Spleen (tissue), 11 donors: Measurements from ENCODE around the gene SP6. TPM values are rescaled to one million over a fixed set of nuclear protein-coding genes. Genes with fewer than 3 reads are reported as not detected.
A peak's percentile ranks its signal among the peaks of the same experiment; 100 is the strongest.

ENCODE experiments used
- DNase-seq: peaks from one replicate; pipeline ENCODE4 v3.0.0-alpha.2; 2020
- H3K27ac ChIP-seq, 8 donors: fragments of 200-600 bp; sonication (generic) in 7 of 8; 1 replicate in 4 of 8; 2 replicates in 4 of 8; pipeline versions ENCODE4 v1.5.0 to v1.8.0; 2016 to 2021; ENCODE audit warnings: inconsistent platforms in 4 of 8, mild to moderate bottlenecking in 4 of 8, moderate library complexity in 1 of 8
- H3K27me3 ChIP-seq, 7 donors: fragments of 200-600 bp; sonication (generic) in 6 of 7; replicated peaks in 1 of 7; 1 replicate in 4 of 7; 2 replicates in 3 of 7; pipeline versions ENCODE4 v1.5.0 to v1.8.0; 2016 to 2021; ENCODE audit warnings: inconsistent platforms in 3 of 7, mild to moderate bottlenecking in 1 of 7
- H3K36me3 ChIP-seq, 6 donors: fragments of 200-600 bp; sonication (generic) in 5 of 6; 1 replicate in 4 of 6; 2 replicates in 2 of 6; pipeline versions ENCODE4 v1.5.0 to v1.8.0; 2016 to 2021; ENCODE audit warnings: inconsistent platforms in 2 of 6
- H3K4me1 ChIP-seq, 6 donors: fragments of 200-600 bp; sonication (generic) in 5 of 6; 1 replicate in 3 of 6; 2 replicates in 3 of 6; pipeline versions ENCODE4 v1.5.0 to v1.8.0; 2016 to 2021; ENCODE audit warnings: inconsistent platforms in 3 of 6
- H3K4me3 ChIP-seq, 8 donors: fragments of 200-600 bp; sonication (generic) in 7 of 8; 1 replicate in 4 of 8; 2 replicates in 4 of 8; pipeline versions ENCODE4 v1.5.0 to v1.8.0; 2016 to 2021; ENCODE audit warnings: inconsistent platforms in 4 of 8, mild to moderate bottlenecking in 4 of 8, moderate library complexity in 2 of 8
- H3K9me3 ChIP-seq, 8 donors: fragments of 200-600 bp; sonication (generic) in 7 of 8; 1 replicate in 4 of 8; 2 replicates in 4 of 8; pipeline versions ENCODE4 v1.5.0 to v1.8.0; 2016 to 2021; ENCODE audit warnings: inconsistent platforms in 4 of 8
- POLR2A ChIP-seq, 3 donors: fragments of 450-650 bp; IDR thresholded peaks; one replicate each; pipeline ENCODE4 v1.5.1; 2017; ENCODE audit warnings: antibody characterized with exemption in 3 of 3, mild to moderate bottlenecking in 1 of 3
- POLR2AphosphoS5 ChIP-seq, 3 donors: sonication (generic); formaldehyde crosslinking; IDR thresholded peaks; one replicate each; pipeline ENCODE4 v1.5.1; 2017; ENCODE audit warnings: antibody characterized with exemption in 3 of 3
- WGBS, 5 donors: extraction: QIAGEN DNeasy Blood & Tissue Kit in 3 of 5; methylation state at CpG; one replicate each; pipeline versions ENCODE4 v1.1.5 to v1.1.7; 2013 to 2018; 5-methylcytosine and 5-hydroxymethylcytosine counted together
- intact Hi-C: fragments of 100-400 bp; cut with DNase I; formaldehyde crosslinking; loops from one replicate; pipeline ENCODE4 v1.15.0; 2023; ENCODE audit warnings: low total_unique reads
- polyA plus RNA-seq, 3 donors: library from polyadenylated mRNA; stranded (reverse); fragments of 200-250 nt; gene quantifications; one replicate each; pipeline ENCODE4 v1.2.1, GENCODE V29; 2013
- total RNA-seq, 7 donors: library from RNA; depleted of rRNA in 3 of 7; stranded (reverse); fragments of >200 nt in 3 of 7; fragmentation: NEBNext Ultra II Directional in 4 of 7; extraction: Animal tissue kit (Norgen Biotek cat#: 25700) in 4 of 7; gene quantifications; one replicate each; pipeline versions ENCODE4 v1.1.0 to v1.2.1, GENCODE V29; 2016 to 2021
- TF ChIP-seq, protein P1 (sequence below), 11 experiments: fragments of 200-600 bp in 7 of 11; fragments of 450-650 bp in 4 of 11; sonication (generic) in 4 of 11; IDR thresholded peaks in 8 of 11; conservative IDR thresholded peaks in 3 of 11; 1 replicate in 7 of 11; 2 replicates in 4 of 11; pipeline versions ENCODE4 v1.4.0 to v1.8.0; 2016 to 2021; ENCODE audit warnings: antibody characterized with exemption in 11 of 11, inconsistent platforms in 4 of 11, mild to moderate bottlenecking in 1 of 11
- donor health status: healthy with polysubstance abuse.
- donor health status: DM: no; HTN: no; CAD: no; lungs with moderate emphysema.
- donor health status: DM: no; HTN: no; CAD: no.
- donor health status: Bipolar disorder and iron deficiency.
- donor health status: healthy.
- donor health status: DM: no; HTN: no; CAD: no.
- donor health status: DM: yes; HTN: yes; CAD: no.

SP6 gene
- total and polyA plus RNA-seq, 10 donors, result 0.11 to 3.0 (median 1.1) TPM

DNA sequence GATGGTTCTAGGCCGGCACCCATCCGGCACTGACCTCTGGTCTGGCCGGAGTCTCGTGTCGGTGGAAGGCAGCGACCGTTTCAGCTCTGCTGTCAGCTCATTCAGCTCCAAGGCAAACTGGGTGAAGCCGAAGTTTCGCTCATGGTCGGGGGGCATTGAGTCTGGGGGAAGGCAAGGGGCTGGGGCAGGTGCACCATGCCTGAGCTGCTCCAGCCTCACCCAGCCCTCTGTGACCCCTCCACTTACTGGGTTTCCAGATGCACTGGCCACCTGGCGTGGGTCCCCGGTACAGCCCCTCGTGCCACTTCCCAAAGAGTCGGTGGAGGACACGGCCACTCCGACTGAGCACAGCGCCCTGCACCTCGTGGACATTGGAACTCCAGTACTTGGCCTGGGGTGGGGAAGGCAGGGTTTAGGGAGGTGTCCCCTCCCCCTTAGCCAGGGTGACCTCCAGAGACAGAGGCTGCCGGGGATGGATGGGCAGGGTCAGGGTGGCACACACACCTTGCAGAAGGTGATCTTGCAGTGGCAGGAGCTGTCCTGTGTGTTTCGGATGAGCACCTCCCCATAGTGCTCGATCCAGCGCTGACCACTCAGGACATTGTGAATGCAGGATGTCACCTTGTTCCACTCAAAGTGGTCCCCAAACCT lies 42.0 kb downstream of the SP6 start:
- peaks cover 0 to 80% (median 69%) of the 10 kb centered on the region in 6 donors for H3K36me3 ChIP-seq
- H3K4me3 ChIP-seq, result no peak overlapping the region
- H3K9me3 ChIP-seq, result no peaks in the 10 kb centered on the region
- no peaks in the 10 kb centered on the region for H3K27me3 ChIP-seq
- H3K27ac ChIP-seq, result no peak overlapping the region
- intact Hi-C loops, result loop anchor here (10.0 kb wide), 1 partner anchor 134 kb away; no protein-coding TSS in a partner anchor
- H3K4me1 ChIP-seq, result peaks cover 0 to 5% (median 0%) of the 10 kb centered on the region in 6 donors
- no peak for TF ChIP-seq POLR2A (IDR thresholded peaks at IDR 0.05)
- TF ChIP-seq, protein P1, sequence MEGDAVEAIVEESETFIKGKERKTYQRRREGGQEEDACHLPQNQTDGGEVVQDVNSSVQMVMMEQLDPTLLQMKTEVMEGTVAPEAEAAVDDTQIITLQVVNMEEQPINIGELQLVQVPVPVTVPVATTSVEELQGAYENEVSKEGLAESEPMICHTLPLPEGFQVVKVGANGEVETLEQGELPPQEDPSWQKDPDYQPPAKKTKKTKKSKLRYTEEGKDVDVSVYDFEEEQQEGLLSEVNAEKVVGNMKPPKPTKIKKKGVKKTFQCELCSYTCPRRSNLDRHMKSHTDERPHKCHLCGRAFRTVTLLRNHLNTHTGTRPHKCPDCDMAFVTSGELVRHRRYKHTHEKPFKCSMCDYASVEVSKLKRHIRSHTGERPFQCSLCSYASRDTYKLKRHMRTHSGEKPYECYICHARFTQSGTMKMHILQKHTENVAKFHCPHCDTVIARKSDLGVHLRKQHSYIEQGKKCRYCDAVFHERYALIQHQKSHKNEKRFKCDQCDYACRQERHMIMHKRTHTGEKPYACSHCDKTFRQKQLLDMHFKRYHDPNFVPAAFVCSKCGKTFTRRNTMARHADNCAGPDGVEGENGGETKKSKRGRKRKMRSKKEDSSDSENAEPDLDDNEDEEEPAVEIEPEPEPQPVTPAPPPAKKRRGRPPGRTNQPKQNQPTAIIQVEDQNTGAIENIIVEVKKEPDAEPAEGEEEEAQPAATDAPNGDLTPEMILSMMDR (IDR thresholded peaks at IDR 0.05 in 8 of 11, conservative IDR thresholded peaks at IDR 0.05 in 3 of 11), result no peak
- peak in 1 of 3 donors; percentile 30 for TF ChIP-seq POLR2AphosphoS5 (IDR thresholded peaks at IDR 0.05)
- no peak for DNase-seq
- 94 to 100% (median 97%) methylated on average over 10 to 22 of the region's 22 CpGs for WGBS, 5 donors

DNA sequence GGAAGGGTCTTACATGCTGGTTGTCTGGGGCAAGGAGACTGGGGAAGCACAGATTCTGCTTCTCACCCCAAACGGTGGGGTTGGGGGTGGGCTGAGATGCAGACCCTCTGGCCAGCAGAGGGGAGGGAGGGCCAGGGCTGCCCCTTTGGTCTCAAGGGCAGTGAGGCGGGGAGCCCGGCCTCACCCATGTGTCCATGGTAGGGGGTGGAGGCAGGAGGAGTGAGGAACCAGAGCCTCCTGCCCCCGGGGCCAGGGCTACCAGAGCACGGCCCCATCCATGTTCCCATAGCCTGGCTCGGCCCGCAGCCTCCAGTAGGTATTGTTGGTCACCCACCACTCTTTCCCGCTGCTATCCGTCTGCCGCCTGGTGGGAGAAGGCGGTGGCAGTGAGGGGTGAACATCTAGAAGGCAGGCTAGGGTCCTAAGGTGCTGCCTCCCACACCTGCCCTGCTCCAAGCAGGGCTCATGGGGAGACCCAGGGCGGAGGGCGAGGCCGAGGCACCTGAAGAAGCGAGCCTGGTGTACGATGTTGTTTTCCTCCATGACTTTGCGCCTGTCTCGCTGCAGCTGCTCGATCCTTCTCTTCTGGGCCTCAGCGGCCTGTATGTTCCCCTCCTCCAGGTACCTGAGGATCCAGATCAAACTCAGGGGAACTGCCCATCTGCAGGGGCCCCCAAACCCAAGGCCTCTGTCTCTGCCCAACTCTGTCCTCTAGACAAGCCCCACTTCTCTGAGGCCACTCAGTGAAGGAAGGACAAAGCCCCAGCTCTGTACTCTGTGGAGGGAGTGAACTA lies 42.7 kb downstream of the SP6 start:
- DNase-seq, result no peak
- Histone ChIP-seq H3K9me3 (no peaks in the 10 kb centered on the region), H3K36me3 (peaks cover 0 to 73% (median 62%) of the 10 kb centered on the region in 6 donors), H3K4me3 (no peak overlapping the region), H3K27ac (no peak overlapping the region), H3K4me1 (peaks cover 0 to 5% (median 0%) of the 10 kb centered on the region in 6 donors), H3K27me3 (no peaks in the 10 kb centered on the region)
- 90 to 95% (median 93%) methylated on average over 20 of the region's 20 CpGs for WGBS, 5 donors
- intact Hi-C loops, result loop anchor here (10.0 kb wide), 1 partner anchor 133 kb away; no protein-coding TSS in a partner anchor
- TF ChIP-seq POLR2AphosphoS5 (IDR thresholded peaks at IDR 0.05) (no peak), POLR2A (IDR thresholded peaks at IDR 0.05) (no peak)
- TF ChIP-seq, protein P1 (IDR thresholded peaks at IDR 0.05 in 8 of 11, conservative IDR thresholded peaks at IDR 0.05 in 3 of 11), result no peak

DNA sequence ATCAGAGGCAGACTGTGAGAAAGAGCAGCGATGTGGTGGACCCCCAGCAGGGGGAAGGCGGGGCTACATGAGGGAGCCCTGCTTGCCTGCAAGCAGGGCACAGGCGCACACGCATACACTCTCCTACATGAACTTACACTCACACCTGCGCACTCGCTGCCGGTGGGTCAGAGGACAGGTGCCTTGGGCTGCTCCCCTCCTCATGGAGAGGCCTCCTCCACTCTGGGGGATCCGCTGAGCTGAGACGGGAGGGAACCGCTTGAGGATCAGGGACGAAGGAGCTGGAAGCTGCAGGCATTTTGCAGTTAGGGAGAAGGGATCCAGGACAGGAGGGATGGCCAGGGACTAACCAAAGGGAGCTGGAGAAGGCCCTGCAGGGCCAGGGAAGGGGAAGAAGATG lies 43.5 kb downstream of the SP6 start:
- Histone ChIP-seq H3K27ac (no peak overlapping the region), H3K36me3 (peaks cover 0 to 65% (median 54%) of the 10 kb centered on the region in 6 donors), H3K9me3 (no peaks in the 10 kb centered on the region), H3K4me1 (peaks cover 0 to 5% (median 0%) of the 10 kb centered on the region in 6 donors), H3K27me3 (no peaks in the 10 kb centered on the region), H3K4me3 (no peak overlapping the region)
- DNase-seq, result no peak
- 86 to 97% (median 89%) methylated on average over 10 to 11 of the region's 11 CpGs for WGBS, 5 donors
- TF ChIP-seq, protein P1 (IDR thresholded peaks at IDR 0.05 in 8 of 11, conservative IDR thresholded peaks at IDR 0.05 in 3 of 11), result no peak
- TF ChIP-seq POLR2AphosphoS5 (IDR thresholded peaks at IDR 0.05), result peak in 1 of 3 donors; percentile 12
- intact Hi-C loops, result loop anchor here (10.0 kb wide), 1 partner anchor 133 kb away; no protein-coding TSS in a partner anchor

DNA sequence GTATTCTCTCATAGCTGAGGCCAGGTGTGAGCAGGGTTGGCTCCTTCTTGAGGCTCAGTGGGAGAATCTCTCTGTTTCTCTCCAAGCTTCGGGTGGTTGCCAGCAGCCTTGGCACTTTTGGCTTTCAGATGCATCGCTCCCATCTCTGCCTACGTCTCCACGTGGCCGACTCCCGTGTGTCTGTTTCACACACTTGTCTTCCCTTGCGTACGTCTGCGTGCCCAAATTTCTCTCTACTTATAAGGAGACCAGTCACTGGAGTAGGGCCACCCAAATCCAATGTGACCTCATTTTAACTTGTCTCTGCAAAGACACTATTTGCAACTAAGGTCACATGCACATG lies 44.1 kb downstream of the SP6 start:
- H3K27me3 ChIP-seq, result no peaks in the 10 kb centered on the region
- peaks cover 0 to 5% (median 0%) of the 10 kb centered on the region in 6 donors for H3K4me1 ChIP-seq
- no peak for DNase-seq
- 87 to 95% (median 91%) methylated on average over 9 of the region's 9 CpGs for WGBS, 5 donors
- peaks cover 0 to 60% (median 48%) of the 10 kb centered on the region in 6 donors for H3K36me3 ChIP-seq
- intact Hi-C loops, result loop anchor here (10.0 kb wide), 1 partner anchor 132 kb away; no protein-coding TSS in a partner anchor
- H3K27ac ChIP-seq, result no peak overlapping the region
- TF ChIP-seq POLR2AphosphoS5 (IDR thresholded peaks at IDR 0.05) (no peak), POLR2A (IDR thresholded peaks at IDR 0.05) (no peak)
- TF ChIP-seq, protein P1 (IDR thresholded peaks at IDR 0.05 in 8 of 11, conservative IDR thresholded peaks at IDR 0.05 in 3 of 11), result no peak
- no peak overlapping the region for H3K4me3 ChIP-seq
- H3K9me3 ChIP-seq, result no peaks in the 10 kb centered on the region
